H7 (cell line): ENCODE measurements around the gene FBXL17. TPM values are rescaled to one million over a fixed set of nuclear protein-coding genes. Genes with fewer than 3 reads are reported as not detected.
A peak's percentile ranks its signal among the peaks of the same experiment; 100 is the strongest.

Experiments used
- DNase-seq: peaks from one replicate; pipeline ENCODE4 v3.0.0; 2012
- H3K27me3 ChIP-seq: 2 replicates; pipeline ENCODE4 v1.6.0; 2011; ENCODE audit warnings: mild to moderate bottlenecking, low read length; ENCODE audit not compliant: control insufficient read depth, insufficient read depth
- H3K36me3 ChIP-seq: replicated peaks from 2 replicates; pipeline ENCODE4 v1.5.1; 2011; ENCODE audit warnings: low read length; ENCODE audit not compliant: control insufficient read depth, insufficient read depth
- H3K4me3 ChIP-seq: 2 replicates; pipeline ENCODE4 v1.5.1; 2011; ENCODE audit warnings: low read depth, mild to moderate bottlenecking, control low read depth, low read length, moderate library complexity; ENCODE audit not compliant: insufficient read depth
- total RNA-seq: library from RNA; depleted of rRNA; stranded (reverse); fragments of >200 nt; shearing (Covaris generic); gene quantifications from 2 replicates; pipeline ENCODE4 v1.2.3, GENCODE V29; 2014

Gene FBXL17
- total RNA-seq, 1 experiment from 2014 or later = 5.5 TPM

DNA sequence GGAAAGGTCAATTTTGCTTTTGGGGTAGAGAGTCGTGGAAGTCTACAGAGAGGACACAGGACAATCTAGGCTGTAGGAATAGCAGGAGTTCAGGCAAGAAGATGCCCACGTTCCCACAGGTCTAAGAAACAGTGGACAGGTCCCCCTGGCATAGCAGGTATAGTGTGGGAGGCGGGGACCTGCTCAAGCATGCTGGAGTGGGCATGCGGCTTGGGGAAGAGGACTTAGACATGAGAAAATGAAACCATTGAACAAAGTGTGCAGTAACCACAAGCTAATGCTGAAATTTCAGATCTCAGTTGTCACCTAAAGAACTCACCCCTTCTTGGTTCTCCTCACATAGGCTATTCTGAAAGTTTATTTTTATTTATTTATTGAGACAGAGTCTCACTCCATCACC is 568.3 kb downstream of the FBXL17 start:
- DNase-seq = no peak
- Histone ChIP-seq H3K4me3 (no peak overlapping the region), H3K36me3 (no peaks in the 10 kb centered on the region), H3K27me3 (peaks cover 1% of the 10 kb centered on the region)

- H3K27me3 ChIP-seq = peaks cover 1% of the 10 kb centered on the region
- H3K4me3 ChIP-seq = no peak overlapping the region
- no peak for DNase-seq
- no peaks in the 10 kb centered on the region for H3K36me3 ChIP-seq
Observed at GRCh38 chr5:107812570-107813141, 569.2 kb downstream of the FBXL17 start.

DNA sequence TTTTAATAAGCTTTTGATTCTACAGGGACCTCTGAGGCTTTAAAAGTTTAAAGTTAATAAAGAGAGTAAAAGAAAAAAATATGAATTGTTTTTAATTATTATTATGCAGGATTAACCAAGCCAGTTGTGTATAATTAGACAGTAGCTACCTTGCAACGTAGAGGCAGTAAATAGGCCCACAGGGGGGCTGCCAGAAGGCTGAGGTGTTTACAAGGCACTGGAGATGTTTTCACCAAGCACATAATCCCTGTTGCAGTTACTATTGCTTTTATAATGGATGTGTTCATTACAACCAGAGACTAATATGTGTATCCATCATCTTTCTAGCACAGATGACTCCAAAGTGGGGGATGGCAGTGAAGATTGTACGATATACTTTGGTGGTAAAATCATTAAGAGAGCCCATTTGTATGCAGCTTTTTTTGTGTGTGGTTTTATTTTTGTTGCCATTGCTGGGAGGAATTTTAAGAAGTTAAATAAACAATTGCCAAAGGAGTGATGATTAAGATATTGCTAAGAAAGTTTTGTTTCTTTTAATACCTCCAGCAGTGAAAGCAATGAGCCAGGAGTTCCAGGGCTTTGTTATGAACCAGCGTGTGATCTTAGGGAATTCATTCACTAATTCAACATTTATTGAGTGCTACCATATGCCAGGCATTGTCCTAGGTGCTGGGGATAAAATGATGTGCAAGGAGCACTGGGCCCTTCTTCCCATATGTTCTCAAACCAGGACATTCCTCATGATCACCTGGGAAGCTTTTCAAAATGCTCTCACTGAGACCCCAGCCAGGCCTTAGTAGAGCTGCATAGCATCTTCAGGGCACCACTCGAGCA is 572.5 kb downstream of the FBXL17 start:
- Histone ChIP-seq H3K36me3 (no peaks in the 10 kb centered on the region), H3K27me3 (peaks cover 4% of the 10 kb centered on the region), H3K4me3 (no peak overlapping the region)
- peak; percentile 30 for DNase-seq
